Measurements from ENCODE around the gene ZDHHC11B. TPM values are rescaled to one million over a fixed set of nuclear protein-coding genes. Genes with fewer than 3 reads are reported as not detected.

The ZDHHC11B gene
- total and polyA plus RNA-seq, 8 donors: 8.4 to 52.3 (median 31.5) TPM

DNA sequence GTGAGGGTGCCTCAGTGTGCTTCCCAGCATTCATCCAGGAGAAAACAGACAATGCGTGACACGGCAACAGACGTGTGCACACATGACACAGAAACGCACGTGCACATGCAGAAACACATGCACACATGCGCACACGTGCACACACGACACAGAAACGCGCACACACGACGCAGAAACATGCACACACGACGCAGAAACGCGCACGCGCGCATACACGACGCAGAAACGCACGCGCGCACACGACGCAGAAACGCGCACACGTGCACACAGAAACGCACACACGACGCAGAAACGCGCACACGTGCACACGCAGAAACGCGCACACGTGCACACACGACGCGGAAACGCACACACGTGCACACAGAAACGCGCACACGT, 107.8 kb downstream of the ZDHHC11B start:
- peaks cover 0 to 5% of the 10 kb centered on the region in 2 donors for H3K27me3 ChIP-seq
- peaks cover 20 to 24% of the 10 kb centered on the region in 2 donors for H3K4me1 ChIP-seq
- no peaks in the 10 kb centered on the region for H3K9me3 ChIP-seq
- H3K36me3 ChIP-seq: no peaks in the 10 kb centered on the region
- TF ChIP-seq CTCF (IDR thresholded peaks at IDR 0.05): no peak
- ATAC-seq (no peak), DNase-seq (no peak)
- H3K27ac ChIP-seq: no peak overlapping the region
- no peak overlapping the region for H3K4me3 ChIP-seq
- intact Hi-C loops (cut with DNase I): no loop called here

DNA sequence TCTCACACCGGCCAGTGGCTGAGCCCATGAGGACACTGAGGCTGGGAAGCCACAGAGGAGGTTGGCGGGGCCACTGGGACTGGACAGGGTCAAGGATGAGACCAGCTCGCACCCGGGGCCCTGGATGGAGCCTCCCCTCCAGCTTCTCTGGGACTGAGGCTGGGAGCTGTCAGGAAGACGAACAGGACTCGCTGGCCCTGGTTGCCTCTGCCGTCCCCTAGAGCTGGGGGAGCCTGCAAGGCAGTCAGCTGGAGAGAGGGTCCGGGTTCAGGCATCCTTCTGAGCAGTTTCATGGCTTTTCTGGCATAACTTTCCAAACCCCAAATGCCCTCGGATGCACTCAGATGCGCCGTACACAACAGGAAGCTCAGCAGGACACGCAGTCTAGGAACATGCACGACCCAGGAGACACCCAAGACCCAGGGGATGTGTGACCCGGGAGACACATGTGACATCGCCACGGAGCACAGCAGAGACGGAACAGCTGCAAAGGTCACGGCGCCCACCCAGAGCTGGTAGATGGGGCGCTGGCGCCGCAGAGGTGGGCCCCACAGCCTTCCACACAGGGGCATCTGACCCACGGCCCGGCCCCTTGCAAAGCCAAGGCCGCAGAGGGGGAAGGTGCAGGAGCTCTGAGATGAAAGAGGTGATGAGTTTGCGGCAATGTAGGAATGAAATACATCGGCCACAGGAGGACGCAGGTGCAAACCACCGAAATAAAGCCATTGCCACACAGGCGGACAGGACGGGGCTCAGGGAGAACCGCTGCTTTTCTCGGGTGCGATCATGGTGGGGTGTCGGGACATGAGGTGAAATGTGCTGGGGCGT, 108.4 kb downstream of the ZDHHC11B start:
- H3K27me3 ChIP-seq: peaks cover 0 to 5% of the 10 kb centered on the region in 2 donors
- ATAC-seq (no peak), DNase-seq (peak in 2 of 4 donors; percentile 29 to 61)
- H3K9me3 ChIP-seq: no peaks in the 10 kb centered on the region
- no peak overlapping the region for H3K4me3 ChIP-seq
- no peaks in the 10 kb centered on the region for H3K36me3 ChIP-seq
- intact Hi-C loops (cut with DNase I): no loop called here
- TF ChIP-seq CTCF (IDR thresholded peaks at IDR 0.05): no peak
- no peak overlapping the region for H3K27ac ChIP-seq
- peaks cover 22 to 30% of the 10 kb centered on the region in 2 donors for H3K4me1 ChIP-seq

DNA sequence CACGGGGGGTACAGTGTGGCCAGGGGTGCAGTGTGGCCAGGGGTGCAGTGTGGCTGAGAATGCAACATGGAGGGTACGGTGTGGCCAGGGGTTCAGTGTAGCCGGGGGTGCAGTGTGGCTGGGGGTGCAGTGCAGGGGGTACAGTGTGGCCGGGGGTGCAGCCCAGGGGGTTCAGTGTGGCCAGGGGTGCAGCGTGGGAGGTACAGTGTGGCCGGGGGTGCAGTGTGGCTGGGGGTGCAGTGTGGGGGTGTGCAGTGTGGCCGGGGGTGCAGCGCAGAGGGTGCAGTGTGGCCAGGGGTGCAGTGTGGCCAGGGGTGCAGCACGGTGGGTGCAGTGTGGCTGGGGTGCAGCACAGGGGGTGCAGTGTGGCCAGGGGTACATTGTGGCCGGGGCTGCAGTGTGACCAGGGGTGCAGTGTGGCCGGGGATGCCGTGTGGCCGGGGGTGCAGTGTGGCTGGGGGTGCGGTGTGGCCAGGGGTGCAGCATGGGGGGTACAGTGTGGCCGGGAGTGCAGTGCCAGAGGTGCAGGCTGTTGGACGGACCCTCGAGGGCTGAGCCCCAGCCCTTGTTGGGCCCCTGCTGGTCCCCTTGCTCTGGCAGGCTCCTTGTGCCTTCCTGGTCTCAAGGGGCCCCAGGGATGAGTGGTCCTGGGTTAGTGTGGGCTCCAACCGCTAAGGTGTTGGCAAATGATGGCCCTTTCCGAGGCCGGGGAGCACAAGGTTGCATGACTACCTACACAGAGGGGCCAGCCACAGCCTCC, 109.2 kb downstream of the ZDHHC11B start:
- Histone ChIP-seq H3K9me3 (no peaks in the 10 kb centered on the region), H3K4me3 (no peak overlapping the region), H3K4me1 (peaks cover 22 to 30% of the 10 kb centered on the region in 2 donors), H3K27ac (no peak overlapping the region), H3K27me3 (peaks cover 0 to 5% of the 10 kb centered on the region in 2 donors), H3K36me3 (no peaks in the 10 kb centered on the region)
- DNase-seq (peak in 2 of 4 donors; percentile 10 to 60), ATAC-seq (no peak)
- intact Hi-C loops (cut with DNase I): no loop called here
- TF ChIP-seq CTCF (IDR thresholded peaks at IDR 0.05): no peak

DNA sequence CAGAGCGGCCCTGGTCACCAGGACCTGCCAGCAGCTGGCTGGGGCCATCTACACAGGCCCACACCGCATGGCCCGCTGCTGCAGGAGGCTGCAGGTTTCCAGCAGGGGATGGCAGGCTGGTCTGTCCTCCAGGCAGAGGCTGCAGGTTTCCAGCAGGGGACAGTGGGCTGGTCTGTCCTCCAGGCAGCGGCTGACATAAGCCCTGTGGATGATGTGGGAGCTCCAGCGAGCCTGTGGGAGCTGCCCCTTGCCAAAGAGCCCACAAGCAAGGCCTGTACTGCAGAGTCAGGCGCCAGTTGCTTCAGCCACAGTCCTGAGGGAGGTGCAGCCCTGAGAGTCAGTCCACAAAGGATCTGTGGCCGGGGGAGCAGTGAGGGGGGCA, 109.9 kb downstream of the ZDHHC11B start:
- Histone ChIP-seq H3K36me3 (no peaks in the 10 kb centered on the region), H3K4me1 (peaks cover 22 to 30% of the 10 kb centered on the region in 2 donors), H3K9me3 (no peaks in the 10 kb centered on the region), H3K27ac (no peak overlapping the region), H3K27me3 (peaks cover 0 to 5% of the 10 kb centered on the region in 2 donors), H3K4me3 (no peak overlapping the region)
- DNase-seq (peak in 2 of 4 donors; percentile 31 to 75), ATAC-seq (no peak)
- intact Hi-C loops (cut with DNase I): loop anchor here in 1 of 2 donors (5.0 kb wide), 1 partner anchor 228 kb away; no protein-coding TSS in a partner anchor
- no peak for TF ChIP-seq CTCF (IDR thresholded peaks at IDR 0.05)

All from left lung (tissue), 10 donors.